Daoy (cell line): ENCODE results near the gene CTBP2. TPM values are rescaled to one million over a fixed set of nuclear protein-coding genes. Genes with fewer than 3 reads are reported as not detected.
"Not testable (repeated sequence)": the region's sequence is repeated elsewhere in the genome, so short reads cannot be mapped to it uniquely, and the experiment has no call there.

Experiments
- DNase-seq: peaks from one replicate; pipeline ENCODE4 v3.0.0-alpha.2; 2015; ENCODE audit warnings: low read depth
- total RNA-seq: library from RNA; depleted of rRNA; stranded (reverse); fragments of >200 nt; shearing (Covaris generic); gene quantifications from 2 replicates; pipeline ENCODE4 v1.2.3, GENCODE V29; 2014

CTBP2 gene
- total RNA-seq, 1 experiment from 2014 or later: 48.0 TPM

DNA sequence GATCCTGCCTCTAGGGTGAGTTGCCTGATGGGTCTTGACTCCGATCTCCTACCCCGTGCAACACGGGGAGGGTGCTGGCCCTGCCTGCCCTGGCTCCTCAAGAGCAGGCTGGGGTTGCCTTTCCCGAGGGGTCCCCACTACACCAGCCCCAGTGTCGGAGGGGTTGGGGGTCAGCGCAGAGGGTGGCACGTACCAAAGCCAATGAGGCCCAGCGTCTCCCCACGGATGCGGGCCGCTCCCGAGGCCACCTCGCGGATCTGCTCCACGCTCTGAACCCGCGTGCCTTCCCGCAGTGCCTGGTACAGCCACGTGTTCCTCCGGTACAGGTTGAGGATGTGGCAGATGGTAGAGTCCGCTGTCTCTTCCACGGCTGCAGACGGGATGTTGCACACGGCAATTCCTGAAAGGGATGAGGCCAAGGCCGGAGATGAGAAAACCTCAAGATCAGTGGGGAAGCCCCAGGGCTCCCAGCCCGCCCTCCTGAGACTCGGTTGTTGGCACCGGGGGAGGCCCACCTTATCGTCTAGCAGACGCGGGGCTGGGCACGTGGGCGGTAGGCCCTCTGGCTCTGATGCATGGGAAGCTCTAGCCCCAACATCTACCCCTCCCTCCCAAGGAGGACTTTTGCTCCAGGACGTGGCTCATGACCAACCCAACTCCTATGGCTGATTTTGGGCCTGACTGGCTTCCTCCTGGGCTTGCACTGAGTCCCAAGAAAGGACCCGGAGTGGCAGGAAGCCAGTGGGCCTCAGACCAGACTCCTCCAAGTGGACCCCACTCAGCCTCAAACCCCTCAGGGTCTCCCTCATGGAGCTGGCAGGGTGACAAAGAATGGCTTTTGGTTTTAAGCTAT is 162.4 kb downstream of the CTBP2 start:
- DNase-seq: no peak

DNA sequence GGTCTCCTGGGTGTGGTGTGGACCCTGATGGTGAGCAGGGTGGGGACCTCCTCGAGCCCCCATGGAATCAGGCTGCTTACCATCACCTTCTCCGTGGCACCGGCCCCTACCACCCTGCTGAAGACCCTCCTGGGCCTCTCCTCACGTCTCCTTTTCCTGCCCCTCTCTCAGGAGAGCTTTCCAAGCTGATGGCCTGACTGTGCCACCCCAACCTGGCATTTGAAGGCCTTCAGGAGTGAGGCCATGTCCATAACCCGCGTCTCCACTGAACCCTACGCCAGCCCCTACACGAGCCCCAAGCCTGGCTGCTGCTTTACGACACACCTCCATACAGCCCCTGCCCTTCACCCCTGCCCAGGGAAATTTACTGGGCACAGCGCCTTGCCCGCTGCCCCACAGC is 163.1 kb downstream of the CTBP2 start:
- DNase-seq: no peak

DNA sequence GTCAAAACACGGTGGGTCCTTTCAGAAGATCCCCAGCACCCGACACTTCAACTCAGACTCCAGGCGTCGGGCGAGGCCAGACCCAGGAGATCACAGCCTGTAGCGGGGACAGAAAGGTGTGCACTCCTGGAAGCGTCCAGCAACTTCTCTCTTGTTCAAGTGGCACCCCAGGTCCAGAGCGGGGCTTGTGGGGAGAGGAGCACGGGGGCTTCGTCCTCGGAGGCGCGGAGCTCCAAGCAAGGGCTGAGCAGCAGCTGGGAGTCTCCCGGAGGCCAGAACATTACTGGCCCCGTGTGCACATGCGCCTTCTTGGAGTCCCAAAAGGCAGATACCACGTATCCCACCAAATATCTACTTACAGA is 163.5 kb downstream of the CTBP2 start:
- no peak for DNase-seq

DNA sequence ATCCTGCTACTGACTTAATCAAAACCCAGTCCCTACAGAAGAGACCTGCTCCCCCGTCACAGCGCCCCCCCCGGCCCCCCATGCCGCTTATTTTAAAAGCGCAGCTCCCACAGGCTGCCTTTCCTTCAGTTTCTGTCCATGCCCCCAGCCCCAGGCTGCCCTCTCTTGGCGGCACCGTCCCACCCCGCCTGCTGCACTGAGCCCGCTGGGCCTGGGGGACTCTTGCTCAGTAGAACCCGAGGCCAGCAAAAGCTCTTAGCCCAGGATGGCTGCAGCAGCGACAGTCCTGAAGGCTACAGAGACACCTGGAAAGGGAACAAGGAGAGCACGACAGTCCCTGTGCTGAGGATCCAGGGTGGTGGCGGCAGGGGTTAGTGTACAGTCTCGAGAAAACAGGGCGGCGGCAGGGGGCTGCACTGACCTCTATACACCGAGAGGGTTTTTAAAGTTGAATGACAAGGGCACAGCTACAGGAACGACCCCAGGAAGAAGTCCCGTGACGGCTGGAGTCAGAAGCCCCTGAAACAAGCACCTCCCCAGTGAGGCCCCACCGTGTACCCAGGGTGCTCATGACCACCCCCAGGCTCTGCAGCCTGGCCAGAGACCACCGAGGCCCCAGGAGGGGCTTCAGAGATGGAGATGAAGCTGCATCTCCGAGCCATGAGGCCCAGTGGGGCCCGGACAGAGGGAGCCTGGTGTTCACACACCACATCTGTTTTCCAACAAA is 164.1 kb downstream of the CTBP2 start:
- DNase-seq: no peak

DNA sequence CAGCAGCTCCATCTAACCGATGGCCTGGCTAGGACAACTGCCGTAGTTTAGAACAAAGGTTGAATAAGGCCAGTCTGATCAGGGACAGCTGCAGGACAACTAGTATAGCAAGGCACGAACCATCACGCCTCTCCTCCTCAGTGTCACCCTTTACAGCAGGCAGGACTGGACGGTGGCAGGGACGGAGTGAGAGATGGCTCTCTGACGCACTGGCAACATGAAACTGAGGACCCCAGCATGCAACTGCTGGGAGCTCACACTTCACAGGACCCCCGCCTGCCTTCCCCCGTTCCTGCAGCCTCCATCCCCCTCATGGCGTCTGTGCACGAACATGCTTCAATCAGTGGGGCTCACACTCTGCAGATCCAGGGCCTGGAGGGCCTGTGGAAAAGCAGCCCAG is 164.8 kb downstream of the CTBP2 start:
- DNase-seq: no peak

DNA sequence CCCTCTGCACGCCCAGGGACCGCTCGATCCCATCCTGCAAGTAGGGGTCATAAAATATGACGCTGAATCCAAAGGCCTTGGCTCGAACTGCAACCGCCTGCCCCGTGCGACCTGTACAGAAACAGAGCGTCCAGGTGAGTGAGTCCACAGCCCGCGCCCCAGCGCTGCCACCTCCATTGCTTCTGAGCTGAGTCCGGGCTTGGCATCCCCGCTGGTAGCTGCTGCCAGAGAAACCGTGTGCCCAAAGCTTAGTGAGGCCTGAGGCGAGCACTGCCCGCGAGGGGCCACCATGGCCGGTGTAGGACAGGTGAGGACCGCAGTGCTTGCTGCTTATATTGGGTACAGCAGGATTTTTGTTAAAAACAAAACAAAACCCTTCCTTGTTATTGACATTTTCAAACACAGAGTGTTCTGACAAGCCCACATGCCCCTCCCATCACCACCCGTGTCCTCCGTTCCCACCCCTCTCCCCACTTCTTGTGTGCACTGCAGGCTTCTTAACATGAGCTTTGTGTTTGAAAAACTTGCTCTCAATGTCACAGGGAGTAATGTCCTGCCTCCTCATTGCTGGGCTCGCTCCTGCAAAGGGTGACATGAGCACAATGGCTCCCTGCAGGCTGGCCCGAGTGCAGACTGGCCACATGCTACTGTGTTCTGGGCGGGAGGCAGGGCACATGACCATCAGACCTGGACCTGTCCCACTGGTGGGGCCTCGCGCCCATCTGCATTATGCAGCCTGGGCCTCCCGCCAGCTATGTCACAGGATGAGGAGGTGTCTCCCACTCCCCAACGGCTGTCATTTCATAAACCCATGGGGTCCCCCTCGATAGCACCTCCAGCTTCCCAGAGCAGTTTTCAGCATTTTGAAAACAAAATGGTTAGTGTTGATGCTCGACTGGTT is 165.5 kb downstream of the CTBP2 start:
- DNase-seq: no peak

DNA sequence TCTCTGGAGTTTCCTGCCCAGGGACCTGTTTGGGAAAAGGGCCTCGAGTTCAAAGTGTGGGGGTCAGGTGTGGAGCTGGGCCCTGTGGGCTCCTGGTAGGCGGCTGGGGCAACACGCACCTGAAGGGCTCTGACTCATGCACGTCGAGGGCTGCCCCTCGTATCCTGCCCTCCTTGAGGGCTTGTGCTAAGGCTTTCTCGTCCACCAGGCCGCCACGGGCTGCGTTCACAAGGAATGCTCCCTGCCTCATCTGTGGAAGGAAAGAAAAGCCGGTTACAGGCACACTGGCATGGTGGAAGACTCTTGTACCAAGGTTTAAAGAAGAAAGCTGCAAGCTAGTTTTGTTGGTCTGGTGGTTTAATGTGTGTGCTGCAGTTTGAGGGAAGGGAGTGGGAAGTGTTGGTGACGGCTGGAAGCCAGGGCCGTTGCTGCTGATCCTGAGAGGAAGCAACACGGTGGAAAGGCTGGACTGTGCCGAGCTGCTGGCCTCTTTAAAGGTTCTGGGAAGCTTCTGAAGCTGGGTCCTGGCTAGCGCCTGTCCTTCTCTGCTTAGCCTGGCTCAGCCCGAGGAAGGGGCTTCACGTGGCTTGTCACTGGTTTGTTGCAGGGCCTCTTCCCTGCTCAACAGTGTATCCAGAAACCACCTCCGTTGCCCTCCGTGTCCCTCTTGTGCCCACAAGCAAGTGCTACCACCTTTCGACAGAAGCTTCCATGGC is 166.5 kb downstream of the CTBP2 start:
- DNase-seq: no peak

DNA sequence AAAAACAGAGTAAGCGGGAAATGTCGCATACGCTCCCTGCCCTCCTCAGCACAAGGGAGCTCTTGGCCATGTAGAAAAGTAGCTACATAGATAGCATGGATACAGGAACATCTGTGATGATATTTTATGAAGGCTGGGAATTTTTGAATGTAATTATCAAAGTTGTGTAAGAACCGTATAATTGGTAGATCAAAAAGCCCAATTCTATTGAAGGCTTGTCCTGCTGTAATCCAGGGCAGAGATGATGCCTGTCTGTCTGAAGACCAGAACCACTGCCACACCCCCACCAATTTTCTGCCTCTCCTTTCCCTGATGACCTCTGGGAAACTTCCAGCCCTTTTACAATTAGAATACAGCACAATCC is 167.0 kb downstream of the CTBP2 start:
- no peak for DNase-seq

DNA sequence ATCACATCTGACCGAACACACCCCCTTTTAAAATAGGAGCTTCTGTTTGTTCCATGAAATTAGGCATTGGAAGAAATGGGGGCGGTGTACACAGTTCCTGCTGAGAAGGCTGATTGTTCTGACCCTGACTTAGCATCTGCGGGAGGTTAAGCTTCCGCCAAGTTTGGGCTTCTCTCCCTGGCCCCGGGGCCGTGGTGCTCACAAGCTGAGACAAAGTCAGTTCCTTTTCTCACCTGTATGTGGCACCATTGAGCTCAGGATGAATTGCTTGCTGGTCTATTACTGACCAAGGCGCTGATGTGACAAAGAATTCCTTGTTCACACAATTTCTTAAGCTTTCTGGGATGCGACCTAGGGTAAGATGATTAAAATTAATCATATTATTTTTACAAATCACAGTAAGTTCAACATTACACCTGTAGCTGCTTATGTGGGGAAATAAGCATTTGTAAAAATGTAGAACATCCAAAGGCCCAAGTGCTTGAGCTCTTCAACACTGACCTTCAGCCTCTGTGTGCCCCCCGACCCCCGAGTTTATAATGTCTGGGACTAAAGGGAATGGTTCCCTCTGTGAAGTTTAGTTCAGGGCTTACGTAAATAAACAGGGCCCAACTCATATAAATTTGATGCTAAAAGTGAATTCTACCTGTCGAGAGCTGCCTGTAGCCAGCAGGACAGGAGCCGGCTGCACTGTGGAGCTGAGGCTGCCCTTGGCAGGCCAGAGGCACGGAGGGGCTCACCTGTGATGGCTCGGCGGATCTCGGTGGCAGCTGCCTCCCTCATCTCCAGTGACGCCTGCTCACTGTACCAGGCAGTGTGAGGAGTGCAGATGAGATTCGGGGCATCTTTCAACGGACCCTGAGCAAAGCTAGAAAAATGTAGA is 167.7 kb downstream of the CTBP2 start:
- peak; percentile 43 for DNase-seq

DNA sequence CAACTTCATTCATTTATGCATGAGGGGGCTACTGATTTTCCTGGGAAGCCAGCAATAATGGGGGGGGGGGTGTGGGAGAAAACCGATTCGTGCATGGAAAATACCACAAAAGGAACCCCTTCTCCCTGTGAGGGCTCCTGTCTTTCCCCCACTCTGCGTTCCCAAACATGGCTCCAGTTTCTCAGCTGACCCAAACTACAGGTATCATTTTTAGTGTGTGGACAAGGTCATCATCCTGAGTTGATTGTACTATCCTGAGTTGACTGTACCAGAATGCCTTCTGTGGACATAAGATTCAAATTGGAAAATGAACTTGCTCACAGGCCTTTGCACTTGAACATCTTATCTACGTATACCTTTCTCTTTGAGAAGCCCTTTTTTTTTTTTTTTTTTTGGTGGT is 168.5 kb downstream of the CTBP2 start:
- no peak for DNase-seq

DNA sequence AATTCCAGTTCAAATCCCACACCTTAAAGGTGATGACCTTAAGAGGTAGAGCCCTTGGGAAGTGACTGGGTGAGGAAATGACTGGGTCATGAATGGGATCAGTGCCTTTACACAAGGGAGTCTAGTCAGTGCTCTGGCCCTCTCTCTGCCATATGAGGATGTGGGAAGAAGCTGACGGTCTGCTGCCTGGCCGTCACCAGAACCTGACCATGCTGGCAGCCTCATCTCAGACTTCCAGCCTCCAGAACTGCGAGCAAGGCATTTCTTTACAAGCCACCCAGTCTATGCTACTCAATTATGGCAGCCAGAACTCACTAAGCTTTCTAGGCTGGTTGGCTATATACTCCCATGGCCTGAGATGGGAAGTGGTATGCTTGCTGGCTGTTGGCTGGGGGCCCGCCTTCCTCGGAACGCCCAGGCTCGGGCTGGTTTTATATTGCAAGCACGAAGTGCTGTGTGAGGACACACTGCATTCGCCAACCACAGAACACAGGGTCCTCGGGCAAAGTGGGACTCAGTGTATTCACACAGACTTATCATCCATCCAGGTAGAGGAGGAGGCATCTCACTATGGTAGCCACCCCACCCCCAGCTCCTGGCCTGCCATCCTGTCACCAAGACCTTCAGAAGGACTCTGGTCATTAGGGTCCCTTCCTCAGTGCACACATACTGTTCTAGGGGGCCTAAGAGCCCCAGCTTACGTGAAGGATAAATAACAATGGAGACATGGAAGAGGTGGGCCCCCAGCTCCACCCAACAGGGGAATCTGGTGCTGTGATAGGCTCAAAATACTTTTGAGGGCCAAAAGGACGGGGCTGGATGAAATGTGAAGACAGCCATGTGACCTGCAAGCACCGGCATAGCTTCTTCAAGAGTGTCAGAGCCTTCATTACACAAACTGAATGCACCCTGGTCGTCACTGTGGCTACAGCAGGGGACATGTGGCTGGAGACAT is 169.4 kb downstream of the CTBP2 start:
- no peak for DNase-seq

DNA sequence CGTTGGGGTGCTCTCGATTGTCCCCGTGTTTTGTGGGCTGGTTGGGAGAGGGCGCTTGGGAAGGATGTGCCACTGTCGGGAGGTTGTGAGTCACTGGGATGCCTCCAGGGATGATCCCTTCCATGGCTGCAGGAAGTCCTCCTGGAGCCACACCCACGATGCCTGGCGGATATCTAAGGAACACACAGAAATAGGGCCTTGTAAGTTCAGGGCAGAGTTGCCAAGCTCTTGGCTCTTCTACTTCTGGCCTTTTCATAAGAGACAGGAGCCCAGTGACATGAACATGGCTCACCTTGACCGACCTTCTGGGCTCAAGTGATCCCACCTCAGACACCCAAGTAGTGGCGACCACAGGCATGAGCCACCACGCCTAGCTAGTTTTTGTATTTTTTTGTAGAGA is 170.8 kb downstream of the CTBP2 start:
- DNase-seq: no peak

DNA sequence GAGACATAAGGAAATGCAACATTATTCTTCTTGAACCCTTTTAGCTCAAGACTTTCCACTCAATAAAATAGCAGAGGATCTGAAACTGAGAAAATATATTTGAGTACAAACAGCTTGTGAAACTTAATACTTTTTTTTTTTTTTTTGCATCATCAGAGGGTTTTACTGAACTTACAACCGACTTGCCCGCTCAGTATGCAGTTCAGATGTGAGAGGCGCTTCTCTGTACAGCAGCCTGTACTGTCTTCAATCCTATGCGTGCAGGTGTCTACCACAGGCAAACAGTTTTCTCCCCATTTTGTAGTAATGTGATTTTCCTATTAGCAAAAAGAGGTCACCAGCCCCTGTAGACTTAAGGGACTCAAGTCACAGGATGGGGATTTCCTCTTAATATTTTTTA is 171.6 kb downstream of the CTBP2 start:
- DNase-seq: not testable (repeated sequence)

DNA sequence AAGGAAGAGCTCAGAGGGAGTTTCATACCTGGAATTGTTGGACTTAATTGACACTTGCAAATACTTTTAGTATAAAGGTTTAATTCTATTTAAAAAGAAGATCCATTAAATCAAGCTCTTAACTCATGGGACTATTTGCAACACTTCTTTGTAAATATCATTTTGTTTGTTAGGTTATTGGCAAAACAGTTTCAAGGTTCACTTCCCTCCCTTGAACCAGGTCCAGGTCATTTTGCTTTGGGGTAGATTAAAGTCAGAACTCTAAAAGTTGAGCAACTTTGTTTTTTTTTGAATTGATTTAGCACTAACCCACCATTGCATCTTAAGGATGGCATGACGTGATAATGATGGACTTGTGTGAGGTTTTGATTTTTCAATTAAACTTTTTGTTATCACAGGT is 172.6 kb downstream of the CTBP2 start:
- no peak for DNase-seq

DNA sequence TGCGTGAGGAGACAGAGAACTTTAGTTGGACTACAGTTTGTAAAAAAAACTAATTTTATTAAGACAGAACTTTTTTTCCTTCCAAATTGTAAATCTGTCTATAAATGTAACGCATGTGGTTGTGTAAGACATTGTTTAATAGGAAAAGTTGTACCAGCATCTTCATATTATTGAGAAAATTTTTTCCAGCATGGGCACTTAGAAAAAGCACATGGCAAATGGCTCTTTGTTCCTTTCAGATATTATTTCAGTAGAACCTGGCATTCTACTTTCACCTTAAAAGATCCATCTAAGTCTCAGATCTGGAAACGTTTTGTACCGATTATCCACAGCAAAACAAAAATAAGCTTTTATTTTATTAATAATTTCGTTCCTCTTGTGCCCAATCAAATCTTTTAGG is 175.2 kb downstream of the CTBP2 start:
- DNase-seq: no peak

DNA sequence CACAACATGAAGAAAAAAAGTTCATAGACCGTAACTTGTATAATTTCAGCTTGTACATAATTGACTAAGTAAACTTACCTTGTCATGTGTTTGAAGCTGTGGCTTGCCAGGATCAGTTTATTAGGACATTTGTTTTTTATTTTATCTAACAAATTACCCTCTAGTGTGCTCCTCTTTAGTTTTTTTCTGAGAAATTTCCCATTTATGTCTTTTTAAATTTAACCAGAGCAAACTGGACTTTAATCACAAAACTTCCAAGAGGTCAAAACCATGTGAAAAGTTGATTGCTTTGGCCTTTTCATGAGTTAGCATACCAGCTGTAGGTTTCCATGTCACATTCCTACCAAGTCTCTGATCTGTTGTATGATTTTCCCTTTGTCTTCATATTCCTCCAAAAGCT is 176.0 kb downstream of the CTBP2 start:
- DNase-seq: no peak

DNA sequence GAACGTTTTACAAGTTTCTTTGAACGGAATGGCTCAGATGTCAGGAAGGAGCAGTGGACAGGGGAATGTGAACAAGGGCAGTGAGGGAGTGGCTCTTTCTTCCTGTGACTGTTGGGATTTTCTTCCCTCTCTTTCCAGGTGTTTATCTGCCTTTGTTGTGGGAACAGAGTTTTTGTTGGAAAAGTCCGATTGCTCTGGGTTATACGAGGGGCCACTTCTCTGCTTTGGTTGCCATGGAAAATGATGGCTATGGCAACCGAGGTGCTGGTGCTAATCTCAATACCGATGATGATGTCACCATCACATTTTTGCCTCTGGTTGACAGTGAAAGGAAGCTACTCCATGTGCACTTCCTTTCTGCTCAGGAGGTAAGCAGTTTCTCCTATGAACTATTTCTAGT is 177.0 kb downstream of the CTBP2 start:
- no peak for DNase-seq

DNA sequence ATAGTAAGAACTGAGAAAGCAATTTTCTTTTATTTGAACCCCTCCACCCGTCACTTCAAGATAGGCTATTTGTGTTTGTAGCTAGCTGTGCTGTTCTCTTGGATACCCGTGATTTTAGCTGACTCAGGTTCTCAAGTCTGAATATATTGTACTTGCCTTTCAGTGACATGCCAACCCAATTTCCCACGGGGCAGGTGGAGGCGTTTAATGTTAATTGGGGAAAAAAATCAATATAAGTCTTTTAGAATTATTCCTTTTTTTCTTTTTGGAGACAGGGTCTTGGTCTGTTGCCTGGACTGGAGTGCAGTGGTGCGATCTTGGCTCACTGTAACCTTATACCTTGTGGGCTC is 182.0 kb downstream of the CTBP2 start:
- DNase-seq: no peak

DNA sequence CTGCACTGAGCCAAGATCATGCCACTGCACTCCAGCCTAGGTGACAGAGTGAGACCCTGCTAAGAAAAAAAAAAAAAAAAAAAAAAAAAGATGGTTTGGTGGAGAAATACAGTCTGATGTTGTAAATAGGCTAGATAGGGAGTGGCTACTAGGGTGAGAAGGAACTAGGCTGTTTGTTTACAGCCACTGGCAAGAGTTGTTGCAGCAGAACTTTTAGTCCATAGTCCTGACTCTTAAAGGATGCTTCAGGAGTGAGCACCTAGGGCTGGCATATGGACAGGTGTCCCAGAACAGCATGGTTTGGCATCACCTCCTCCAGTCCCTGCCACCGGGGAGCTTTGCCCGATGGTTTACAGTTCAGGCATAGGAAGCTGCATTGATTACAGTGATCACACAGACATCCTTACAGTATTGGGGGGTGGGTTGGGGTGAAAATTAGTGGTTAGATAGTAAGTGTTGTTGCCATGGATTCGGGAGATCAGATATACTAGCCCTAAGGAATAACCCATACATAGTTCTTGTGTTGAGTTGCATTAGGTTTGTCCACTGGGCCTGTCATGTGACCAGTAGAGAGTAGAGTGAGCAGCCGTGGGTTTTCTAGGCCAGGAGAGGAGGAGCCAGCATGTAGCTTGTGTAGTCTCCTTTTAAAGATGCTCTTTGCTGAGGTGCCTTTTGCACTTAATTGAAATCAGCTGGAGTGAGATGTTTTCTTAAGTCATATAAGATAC is 182.6 kb downstream of the CTBP2 start:
- no peak for DNase-seq
